H1 (cell line): ENCODE results near the gene SYVN1. TPM values are rescaled to one million over a fixed set of nuclear protein-coding genes. Genes with fewer than 3 reads are reported as not detected.

Experiments used
- CTCF ChIP-seq, 3 experiments: IDR thresholded peaks; 1 replicate in 2 of 3; 2 replicates in 1 of 3; pipeline versions ENCODE4 v1.5.1 to v1.6.1; 2011; ENCODE audit warnings: low read length in 3 of 3, mild to moderate bottlenecking in 3 of 3, inconsistent platforms in 2 of 3, low read depth in 1 of 3, moderate library complexity in 1 of 3; ENCODE audit not compliant: insufficient read depth in 1 of 3; ENCODE audit errors: control extremely low read depth in 1 of 3
- POLR2A ChIP-seq, 2 experiments: IDR thresholded peaks; 1 replicate in 1 of 2; 2 replicates in 1 of 2; pipeline ENCODE4 v1.6.1; 2011; ENCODE audit warnings: low read depth in 2 of 2, low read length in 2 of 2, mild to moderate bottlenecking in 2 of 2; ENCODE audit errors: control extremely low read depth in 1 of 2
- polyA plus RNA-seq, 7 experiments: library from polyadenylated mRNA; depleted of rRNA in 3 of 7; stranded (reverse) in 5 of 7; unstranded in 2 of 7; fragments of >200 nt in 5 of 7; fragments of 200-250 nt in 2 of 7; gene quantifications; 1 replicate in 5 of 7; 2 replicates in 1 of 7; 4 replicates in 1 of 7; pipeline versions ENCODE4 v1.2.1 to v1.2.3, GENCODE V29; 2011 to 2013; ENCODE audit warnings: missing spikeins in 2 of 7, mixed read lengths in 2 of 7
- total RNA-seq: library from RNA; stranded (reverse); fragmentation: NEBNext Ultra II Directional; extraction: Animal tissue kit (Norgen Biotek cat#: 25700); gene quantifications from 2 replicates; pipeline ENCODE4 v1.2.1, GENCODE V29; 2021

SYVN1 gene
- total and polyA plus RNA-seq, 2 of the 8 experiments (the other 6 are each of a cell fraction or from before 2014, with no cell fraction given) = 27.8 to 29.4 TPM

GRCh38 chr11:65117206-65118096 lies 16.9 kb downstream of the SYVN1 start, which contains the start of gene ZNHIT2 (continued):
- peak in 2 of 3 experiments; percentile 79 to 92; a peak in 3 of 4 replicates for TF ChIP-seq CTCF (IDR thresholded peaks at IDR 0.05; ENCODE audit: control extremely low read depth in 1 of 3, insufficient read depth in 1 of 3, low read depth in 1 of 3, low read length in 3 of 3)
- TF ChIP-seq POLR2A (IDR thresholded peaks at IDR 0.05; ENCODE audit: control extremely low read depth in 1 of 2, low read depth in 2 of 2, low read length in 2 of 2) = peak in 1 of 2 experiments; percentile 89; a peak in 2 of 3 replicates
